ENCODE results near the gene ARHGAP22. TPM values are rescaled to one million over a fixed set of nuclear protein-coding genes. Genes with fewer than 3 reads are reported as not detected.
"Not testable (repeated sequence)": the region's sequence is repeated elsewhere in the genome, so short reads cannot be mapped to it uniquely, and the experiment has no call there.

Gene ARHGAP22
- total RNA-seq, 1 donor from 2014 or later, result 3.2 TPM

- H3K36me3 ChIP-seq, result no peaks in the 10 kb centered on the region
- TF ChIP-seq CTCF (IDR thresholded peaks at IDR 0.05) (no peak), POLR2A (IDR thresholded peaks at IDR 0.05) (no peak), POLR2AphosphoS5 (IDR thresholded peaks at IDR 0.05; ENCODE audit: insufficient read depth in 1 of 2, low read depth in 1 of 2) (no peak)
These were observed 40.7 kb upstream of the ARHGAP22 start for GRCh38 chr10:48645600-48645999.

GRCh38 chr10:48641099-48641690 lies 36.3 kb upstream of the ARHGAP22 start:
- H3K27ac ChIP-seq; H3K36me3 ChIP-seq; H3K4me1 ChIP-seq; intact Hi-C loops (cut with DNase I); H3K4me3 ChIP-seq; H3K9me3 ChIP-seq; DNase-seq (ENCODE audit: extremely low spot score in 2 of 2); H3K27me3 ChIP-seq: not testable (repeated sequence)

More at GRCh38 chr10:48645600-48645999, 40.7 kb upstream of the ARHGAP22 start:
- DNase-seq (ENCODE audit: extremely low spot score in 2 of 2), result no peak
- H3K27me3 ChIP-seq, result no peaks in the 10 kb centered on the region
- intact Hi-C loops (cut with DNase I), result no loop called here
- no peaks in the 10 kb centered on the region for H3K4me1 ChIP-seq
- H3K9me3 ChIP-seq, result no peaks in the 10 kb centered on the region
- no peak overlapping the region for H3K27ac ChIP-seq
- no peak overlapping the region for H3K4me3 ChIP-seq

GRCh38 chr10:48640326-48640725 lies 35.5 kb upstream of the ARHGAP22 start:
- Histone ChIP-seq H3K36me3 (no peaks in the 10 kb centered on the region), H3K4me1 (no peaks in the 10 kb centered on the region), H3K4me3 (no peak overlapping the region), H3K9me3 (no peaks in the 10 kb centered on the region), H3K27me3 (no peaks in the 10 kb centered on the region), H3K27ac (no peak overlapping the region)
- TF ChIP-seq POLR2AphosphoS5 (IDR thresholded peaks at IDR 0.05; ENCODE audit: insufficient read depth in 1 of 2, low read depth in 1 of 2) (no peak), POLR2A (IDR thresholded peaks at IDR 0.05) (no peak), CTCF (IDR thresholded peaks at IDR 0.05) (no peak)
- no peak for DNase-seq (ENCODE audit: extremely low spot score in 2 of 2)
- intact Hi-C loops (cut with DNase I), result no loop called here

- no peaks in the 10 kb centered on the region for H3K9me3 ChIP-seq
- H3K27me3 ChIP-seq, result no peaks in the 10 kb centered on the region
- H3K27ac ChIP-seq, result no peak overlapping the region
- TF ChIP-seq CTCF (IDR thresholded peaks at IDR 0.05) (no peak), POLR2AphosphoS5 (IDR thresholded peaks at IDR 0.05; ENCODE audit: insufficient read depth in 1 of 2, low read depth in 1 of 2) (no peak), POLR2A (IDR thresholded peaks at IDR 0.05) (no peak)
- no peaks in the 10 kb centered on the region for H3K36me3 ChIP-seq
- H3K4me3 ChIP-seq, result no peak overlapping the region
- H3K4me1 ChIP-seq, result no peaks in the 10 kb centered on the region
- DNase-seq (ENCODE audit: extremely low spot score in 2 of 2), result no peak
- intact Hi-C loops (cut with DNase I), result no loop called here
These were observed 34.8 kb upstream of the ARHGAP22 start for GRCh38 chr10:48639632-48640031.

- DNase-seq (ENCODE audit: extremely low spot score in 2 of 2), result no peak
- Histone ChIP-seq H3K27me3 (no peaks in the 10 kb centered on the region), H3K36me3 (no peaks in the 10 kb centered on the region), H3K27ac (no peak overlapping the region), H3K4me1 (no peaks in the 10 kb centered on the region), H3K4me3 (no peak overlapping the region), H3K9me3 (no peaks in the 10 kb centered on the region)
- TF ChIP-seq POLR2AphosphoS5 (IDR thresholded peaks at IDR 0.05; ENCODE audit: insufficient read depth in 1 of 2, low read depth in 1 of 2) (no peak), CTCF (IDR thresholded peaks at IDR 0.05) (no peak), POLR2A (IDR thresholded peaks at IDR 0.05) (no peak)
- intact Hi-C loops (cut with DNase I), result no loop called here
These were observed 34.1 kb upstream of the ARHGAP22 start for GRCh38 chr10:48638739-48639527.

Data from vagina (tissue), 2 donors.